ENCODE results near the gene EPB41L4B.

EPB41L4B gene

GRCh38 chr9:109199676-109200075 is 121.2 kb downstream of the EPB41L4B start:
- DNase-seq (ENCODE audit: low spot score) = no peak

DNA sequence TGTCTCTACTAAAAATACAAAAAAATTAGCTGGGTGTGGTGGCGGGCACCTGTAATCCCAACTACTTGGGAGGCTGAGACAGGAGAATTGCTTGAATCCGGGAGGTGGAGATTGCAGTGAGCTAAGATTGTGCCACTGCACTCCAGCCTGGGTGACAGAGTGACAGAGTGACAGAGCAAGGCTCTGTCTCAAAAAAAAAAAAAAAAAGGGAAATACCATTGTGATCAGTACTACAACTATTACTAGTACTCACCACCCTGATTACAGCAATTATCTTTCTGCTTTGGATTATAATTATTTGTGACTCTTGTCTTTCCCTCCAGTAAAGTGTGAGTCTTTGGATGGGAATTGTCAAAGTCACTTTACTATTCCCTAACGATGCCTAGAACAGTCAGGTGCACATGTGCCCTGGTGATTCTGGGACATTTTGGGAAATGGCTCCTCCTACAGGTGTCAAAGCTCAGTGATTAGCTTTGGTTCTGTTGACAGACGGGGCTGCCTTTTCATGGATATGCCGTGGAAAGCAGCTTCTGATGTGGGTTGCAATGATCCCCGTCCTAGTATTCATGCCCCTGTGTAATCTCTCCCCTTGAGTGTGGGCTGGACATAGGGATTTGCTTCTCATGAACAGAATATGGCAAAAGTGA is 122.0 kb downstream of the EPB41L4B start:
- no peak for DNase-seq (ENCODE audit: low spot score)

DNA sequence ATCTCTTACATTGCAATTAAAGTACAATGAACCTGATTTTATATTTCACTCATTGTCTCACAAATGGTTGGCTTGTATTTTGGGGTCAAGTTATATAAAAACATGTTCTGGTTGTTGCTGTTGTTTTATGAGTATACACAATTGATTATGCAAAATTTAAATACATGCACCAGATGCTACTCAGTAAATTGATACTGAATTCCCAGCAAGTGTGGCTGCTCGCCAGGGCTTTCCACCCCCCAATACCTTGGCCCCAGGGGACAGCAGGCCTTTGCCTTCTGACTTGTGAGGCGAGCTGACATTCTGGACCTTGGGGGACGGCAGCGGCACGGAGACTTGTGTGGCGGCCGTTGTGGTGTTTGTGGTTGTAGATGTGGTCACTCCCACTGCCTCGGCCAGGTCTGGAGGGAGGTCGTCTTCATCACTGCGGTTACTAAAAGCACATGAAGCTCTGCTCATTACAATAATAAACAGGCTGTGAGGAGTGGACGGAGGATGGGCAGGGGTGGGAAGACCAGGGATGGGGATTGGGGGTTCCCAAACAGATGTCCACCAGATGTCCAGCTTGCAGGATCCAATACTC is 126.8 kb downstream of the EPB41L4B start:
- no peak for DNase-seq (ENCODE audit: low spot score)

DNA sequence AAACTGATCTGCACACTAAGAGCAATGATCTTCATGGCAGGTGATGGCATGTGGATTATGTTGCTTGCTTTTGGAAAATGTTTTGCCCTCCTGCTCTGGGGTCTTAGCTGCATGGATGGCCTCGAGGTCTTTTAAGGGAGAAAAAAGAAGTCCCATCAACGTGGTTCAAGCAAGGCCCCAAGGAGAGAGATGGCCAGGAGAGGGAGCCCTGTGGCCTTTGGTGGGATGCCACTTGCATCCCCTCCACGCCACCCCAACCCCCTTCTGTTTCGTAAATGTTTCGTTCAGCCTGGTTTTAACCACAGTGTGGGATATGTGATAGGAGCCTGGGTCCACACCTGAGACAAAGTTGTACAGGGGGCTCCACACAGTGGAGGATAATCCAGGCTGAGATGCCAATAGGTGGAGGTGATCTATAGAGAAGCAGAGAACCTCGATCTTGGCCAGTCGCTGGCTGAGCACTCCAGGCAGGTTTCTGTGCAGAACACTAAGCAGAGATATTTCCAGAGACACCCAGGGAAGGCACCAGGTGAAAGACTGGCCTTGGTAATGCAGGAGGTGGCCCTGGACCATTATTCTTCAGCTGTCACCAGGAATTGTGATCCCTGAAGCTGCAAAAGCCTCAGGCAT is 128.0 kb downstream of the EPB41L4B start:
- no peak for DNase-seq (ENCODE audit: low spot score)

- DNase-seq (ENCODE audit: low spot score) = no peak
Observed at GRCh38 chr9:109191746-109192145, 129.1 kb downstream of the EPB41L4B start.

DNA sequence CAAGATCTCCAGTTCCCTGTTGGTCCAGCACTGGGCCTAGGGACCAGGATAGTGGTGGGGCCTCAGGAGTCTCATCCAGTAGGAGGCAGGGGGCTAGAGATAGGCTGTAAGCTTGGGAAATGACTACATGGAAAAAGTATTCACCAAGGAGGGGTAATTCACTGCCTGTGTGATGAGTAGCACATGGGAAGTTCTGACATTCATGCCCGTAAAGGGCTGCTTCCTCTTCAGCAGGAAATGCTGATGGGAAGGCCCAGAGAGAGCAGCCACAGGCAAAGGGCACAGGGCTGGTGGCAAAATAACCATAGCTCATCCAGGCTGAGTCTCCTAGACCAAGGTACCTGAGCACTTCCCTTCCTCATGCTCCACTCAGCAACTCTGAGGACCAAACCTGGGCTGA is 130.7 kb downstream of the EPB41L4B start:
- DNase-seq (ENCODE audit: low spot score) = peak; percentile 79

- no peak for DNase-seq (ENCODE audit: low spot score)
Observed at GRCh38 chr9:109186857-109187520, 133.9 kb downstream of the EPB41L4B start.

DNA sequence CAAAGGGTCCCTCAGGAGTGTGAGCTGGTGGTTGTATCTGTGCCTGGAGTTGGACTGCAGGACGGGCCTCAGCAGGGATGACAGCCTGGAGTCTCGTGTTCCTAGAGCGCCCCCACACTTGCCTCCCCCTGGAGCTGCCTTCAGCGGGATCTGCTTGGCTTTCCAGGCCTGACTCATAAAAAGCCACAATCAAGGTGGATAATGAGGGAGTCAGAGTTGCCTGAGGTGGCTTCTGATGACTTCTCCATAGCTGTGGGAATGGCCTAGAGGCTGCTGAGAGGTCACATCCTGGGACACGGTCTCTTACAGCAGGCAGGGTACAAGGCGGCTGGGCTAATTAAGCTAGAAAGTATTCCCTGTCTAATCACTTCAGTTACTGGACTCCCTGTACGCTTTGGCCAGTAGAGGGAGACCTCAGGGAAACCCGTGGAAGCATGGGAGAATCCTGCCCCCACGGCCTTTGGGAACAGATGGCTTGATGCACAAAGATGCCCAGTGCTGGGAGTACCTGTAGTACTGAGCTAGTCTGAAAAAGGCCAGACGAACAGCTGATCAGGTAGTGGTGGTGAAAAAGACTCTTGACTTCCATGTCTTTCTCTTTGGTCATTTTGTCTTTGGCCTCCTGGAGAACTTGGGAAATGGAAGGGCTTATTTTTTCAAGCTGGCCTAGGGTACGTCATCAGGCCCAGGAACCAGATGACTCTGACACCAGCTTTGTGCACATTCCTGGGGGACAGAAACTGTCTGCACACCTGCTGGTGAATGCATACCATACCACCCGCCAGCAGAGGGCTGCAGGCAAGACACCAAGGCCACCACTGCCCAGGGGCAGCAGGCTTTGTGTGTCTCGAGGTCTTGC is 137.7 kb downstream of the EPB41L4B start:
- DNase-seq (ENCODE audit: low spot score) = peak; percentile 59

DNA sequence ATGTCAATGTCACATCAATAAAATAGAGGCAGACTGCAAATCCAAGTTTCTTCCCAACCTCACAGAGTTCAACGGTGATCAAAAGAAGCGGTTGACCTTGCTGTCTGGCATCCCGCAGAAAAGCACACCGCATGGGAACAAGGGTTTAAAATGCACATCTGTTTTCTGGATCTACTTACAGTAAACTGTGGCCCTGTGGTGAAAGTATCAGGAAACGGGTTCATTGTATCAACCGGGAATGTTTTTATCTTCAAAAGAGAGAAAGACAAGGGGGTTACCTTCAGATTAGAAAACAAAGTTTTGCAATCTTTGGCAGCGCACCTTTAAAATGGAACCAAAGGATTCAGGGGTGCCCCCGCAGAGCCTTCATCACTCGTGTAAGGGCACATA is 138.3 kb downstream of the EPB41L4B start:
- no peak for DNase-seq (ENCODE audit: low spot score)

DNA sequence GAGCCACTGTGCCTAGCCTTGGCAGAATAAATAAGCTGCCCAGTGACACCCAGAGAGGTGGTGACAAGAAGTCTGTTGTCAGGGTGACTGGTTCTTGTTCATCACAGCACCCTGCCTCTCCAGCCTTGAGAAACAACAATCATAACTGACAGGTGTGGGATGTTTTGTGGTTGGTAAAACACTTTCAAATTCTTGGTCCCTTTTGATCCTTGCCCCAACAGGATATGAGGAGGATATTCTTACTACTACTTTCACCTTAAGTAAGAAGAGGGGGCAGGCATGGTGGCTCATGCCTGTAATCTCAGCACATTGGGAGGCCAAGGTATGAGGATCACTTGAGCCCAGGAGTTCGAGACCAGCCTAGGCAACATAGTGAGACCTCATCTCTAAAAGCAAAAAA is 139.6 kb downstream of the EPB41L4B start:
- DNase-seq (ENCODE audit: low spot score) = peak; percentile 26

DNA sequence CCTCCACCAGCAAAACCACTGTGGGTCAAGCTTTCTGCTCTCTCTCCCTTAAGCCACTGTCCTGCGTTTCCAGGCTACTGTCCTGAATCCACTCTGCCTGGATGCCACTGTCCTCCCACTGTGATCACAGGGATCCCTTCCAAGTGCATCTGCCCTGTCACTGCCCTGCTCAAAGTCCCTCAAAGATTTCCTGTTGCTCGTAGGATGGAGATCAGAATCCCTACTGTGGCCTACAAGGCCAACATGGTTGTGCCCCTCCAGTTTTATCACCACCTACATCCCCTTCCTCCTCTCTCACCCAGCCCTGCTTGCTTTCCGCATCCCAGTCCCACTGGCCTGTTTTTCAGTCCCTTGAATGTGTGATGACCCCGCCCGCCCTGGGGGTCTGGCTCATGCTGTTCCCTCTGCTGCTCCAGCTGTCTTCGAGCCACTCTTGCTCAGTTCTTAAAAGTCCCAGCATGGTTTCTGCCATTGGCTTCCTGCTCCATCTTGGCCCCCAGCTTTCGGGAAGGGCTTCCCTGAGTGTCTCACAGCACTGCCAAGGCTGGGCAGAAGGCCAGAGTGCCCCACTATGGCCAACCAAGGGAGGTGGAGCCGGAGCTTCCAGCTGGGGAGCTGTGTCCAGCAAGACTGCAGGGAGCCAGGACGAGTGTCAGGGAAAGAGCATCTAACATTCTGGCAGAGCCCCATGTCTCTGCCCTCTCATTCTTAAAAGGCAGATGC is 140.9 kb downstream of the EPB41L4B start:
- no peak for DNase-seq (ENCODE audit: low spot score)

- no peak for DNase-seq (ENCODE audit: low spot score)
Observed at GRCh38 chr9:109176963-109177362, 143.9 kb downstream of the EPB41L4B start.

DNA sequence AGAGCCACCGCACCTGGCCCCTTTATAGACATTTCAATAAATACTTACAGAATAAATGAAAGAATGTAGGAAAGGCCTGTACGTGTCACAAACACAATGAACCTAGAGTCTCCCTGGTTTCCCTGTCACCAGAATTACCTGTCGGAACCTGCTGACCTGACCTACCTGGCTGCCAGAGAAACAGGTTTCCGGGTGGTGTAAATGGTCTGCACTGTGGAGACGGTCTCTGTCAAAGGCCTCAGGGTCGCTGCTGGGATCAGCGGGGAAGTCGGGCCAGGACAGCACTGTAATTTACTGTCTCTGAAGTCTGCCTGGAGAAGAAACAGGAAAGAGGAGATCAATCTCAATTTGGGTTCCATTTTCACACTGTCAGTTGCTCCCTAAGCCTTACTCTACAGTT is 144.5 kb downstream of the EPB41L4B start:
- no peak for DNase-seq (ENCODE audit: low spot score)

- no peak for DNase-seq (ENCODE audit: low spot score)
Observed at GRCh38 chr9:109172935-109173334, 147.9 kb downstream of the EPB41L4B start.

GRCh38 chr9:109171926-109172325 is 148.9 kb downstream of the EPB41L4B start:
- no peak for DNase-seq (ENCODE audit: low spot score)

DNA sequence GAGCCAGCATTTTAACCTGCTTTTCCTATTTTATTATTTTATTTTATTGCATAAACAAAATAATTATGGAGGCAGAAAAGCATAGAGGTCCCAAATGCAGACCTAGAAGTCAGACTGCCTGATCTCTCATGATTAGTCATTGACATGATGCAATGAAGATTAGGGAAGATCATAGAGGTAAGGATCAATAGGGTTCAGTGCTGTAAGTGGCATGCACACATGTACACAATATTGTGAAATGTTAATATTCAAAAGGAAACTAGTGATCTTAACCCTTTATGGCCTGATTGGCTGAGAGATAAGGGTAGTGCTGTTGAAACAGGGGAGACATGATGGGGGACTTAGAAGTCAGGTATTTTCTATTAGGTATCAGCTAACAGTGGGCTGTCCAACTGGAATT is 152.7 kb downstream of the EPB41L4B start:
- no peak for DNase-seq (ENCODE audit: low spot score)

- DNase-seq (ENCODE audit: low spot score) = no peak
Observed at GRCh38 chr9:109167716-109168115, 153.1 kb downstream of the EPB41L4B start.

- DNase-seq (ENCODE audit: low spot score) = no peak
Observed at GRCh38 chr9:109166771-109167601, 153.9 kb downstream of the EPB41L4B start, which contains the start of gene FRRS1L. Gene FRRS1L (minus strand): TSS chr9:109167249. CDS start chr9:109167138, 111 bp downstream.

- no peak for DNase-seq (ENCODE audit: low spot score)
Observed at GRCh38 chr9:109166171-109166770, 154.6 kb downstream of the EPB41L4B start.

GRCh38 chr9:109164042-109164441 is 156.8 kb downstream of the EPB41L4B start:
- no peak for DNase-seq (ENCODE audit: low spot score)
